Vagina (tissue), 2 donors: ENCODE measurements around the gene TAS1R3. TPM values are rescaled to one million over a fixed set of nuclear protein-coding genes. Genes with fewer than 3 reads are reported as not detected.
A peak's percentile ranks its signal among the peaks of the same experiment; 100 is the strongest.

Source experiments
- DNase-seq, 2 donors: peaks; one replicate each; pipeline ENCODE4 v3.0.0-alpha.2; 2017; ENCODE audit errors: extremely low spot score in 2 of 2
- H3K27ac ChIP-seq: fragments of 200-600 bp; sonication (generic); one replicate; pipeline ENCODE4 v1.5.1; 2019
- H3K27me3 ChIP-seq: fragments of 200-600 bp; sonication (generic); one replicate; pipeline ENCODE4 v1.5.1; 2019
- H3K36me3 ChIP-seq, 2 donors: fragments of 200-600 bp; sonication (generic); one replicate each; pipeline ENCODE4 v1.5.1; 2017 to 2019
- H3K4me1 ChIP-seq: fragments of 200-600 bp; sonication (generic); one replicate; pipeline ENCODE4 v1.5.1; 2019
- H3K4me3 ChIP-seq, 2 donors: fragments of 200-600 bp; sonication (generic); 1 replicate in 1 of 2; 2 replicates in 1 of 2; pipeline ENCODE4 v1.5.1; 2016 to 2019
- H3K9me3 ChIP-seq: fragments of 200-600 bp; sonication (generic); one replicate; pipeline ENCODE4 v1.5.1; 2019
- POLR2A ChIP-seq, 2 donors: fragments of 450-650 bp; IDR thresholded peaks; one replicate each; pipeline ENCODE4 v1.6.1; 2017; ENCODE audit warnings: antibody characterized with exemption in 2 of 2, mild to moderate bottlenecking in 2 of 2, moderate library complexity in 2 of 2
- POLR2AphosphoS5 ChIP-seq, 2 donors: sonication (generic); formaldehyde crosslinking; IDR thresholded peaks; one replicate each; pipeline ENCODE4 v1.9.0; 2017; ENCODE audit warnings: antibody characterized with exemption in 2 of 2, mild to moderate bottlenecking in 2 of 2, low read depth in 1 of 2; ENCODE audit not compliant: insufficient read depth in 1 of 2
- intact Hi-C: fragments of 100-400 bp; cut with DNase I; formaldehyde crosslinking; loops from one replicate; pipeline ENCODE4 v1.15.1; 2023
- total RNA-seq: library from RNA; depleted of rRNA; stranded (reverse); fragments of >200 nt; gene quantifications from one replicate; pipeline ENCODE4 v1.2.3, GENCODE V29; 2016
- TF ChIP-seq, protein P1 (sequence below), 3 experiments: fragments of 450-650 bp in 2 of 3; fragments of 200-600 bp in 1 of 3; sonication (generic) in 1 of 3; IDR thresholded peaks; one replicate each; pipeline ENCODE4 v1.5.1; 2017 to 2019; ENCODE audit warnings: antibody characterized with exemption in 3 of 3, mild to moderate bottlenecking in 2 of 3, moderate library complexity in 2 of 3

The TAS1R3 gene
- total RNA-seq, 1 donor from 2014 or later = 0.74 TPM

DNA sequence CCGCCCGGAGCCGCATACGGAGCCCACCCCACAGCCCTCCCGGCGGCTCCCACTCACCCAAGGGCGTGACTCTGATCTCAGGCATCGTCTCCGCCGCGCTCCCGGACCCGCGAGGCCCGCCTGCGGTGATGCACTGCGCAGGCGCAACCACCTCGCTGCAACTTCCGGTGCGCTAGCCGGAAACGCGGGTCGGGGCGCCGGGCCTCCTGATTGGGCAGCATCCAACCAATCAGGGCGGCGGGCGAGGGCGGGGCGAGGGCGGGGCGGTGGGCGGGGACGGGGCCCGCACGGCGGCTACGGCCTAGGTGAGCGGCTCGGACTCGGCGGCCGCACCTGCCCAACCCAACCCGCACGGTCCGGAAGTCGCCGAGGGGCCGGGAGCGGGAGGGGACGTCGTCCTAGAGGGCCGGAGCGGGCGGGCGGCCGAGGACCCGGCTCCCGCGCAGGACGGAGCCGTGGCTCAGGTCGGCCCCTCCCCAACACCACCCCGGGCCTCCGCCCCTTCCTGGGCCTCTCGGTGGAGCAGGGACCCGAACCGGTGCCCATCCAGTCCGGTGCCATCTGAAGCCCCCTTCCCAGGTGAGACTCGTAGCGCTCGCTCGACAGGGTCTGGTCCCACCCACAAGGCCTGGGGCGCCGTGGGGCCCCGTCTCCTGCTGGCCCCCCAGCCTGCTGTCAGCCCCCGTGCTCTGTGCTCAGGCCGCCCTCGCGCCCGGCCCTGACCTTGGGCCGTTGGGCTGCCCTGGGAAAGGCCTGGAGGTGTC is 6.4 kb upstream of the TAS1R3 start, which contains the start of the genes CPTP and INTS11:
Gene CPTP (plus strand): TSS at position 279 of the 764 bp plus-strand sequence. CDS start 2,109 bp downstream, outside the sequence.
Gene INTS11 (minus strand): TSS at position 137 of the 764 bp plus-strand sequence. CDS start 52 bp downstream, at position 85.
- Histone ChIP-seq H3K27ac (peak within 1 kb of the TSS; percentile 86), H3K4me1 (peaks cover 57% of the 10 kb centered on the region), H3K9me3 (no peaks in the 10 kb centered on the region), H3K36me3 (peaks cover 0 to 24% of the 10 kb centered on the region in 2 donors), H3K4me3 (peak within 1 kb of the TSS; percentile 83 to 97), H3K27me3 (no peaks in the 10 kb centered on the region)
- peak; percentile 84 to 87 for TF ChIP-seq POLR2AphosphoS5 (IDR thresholded peaks at IDR 0.05; ENCODE audit: insufficient read depth in 1 of 2, low read depth in 1 of 2)
- TF ChIP-seq, protein P1, sequence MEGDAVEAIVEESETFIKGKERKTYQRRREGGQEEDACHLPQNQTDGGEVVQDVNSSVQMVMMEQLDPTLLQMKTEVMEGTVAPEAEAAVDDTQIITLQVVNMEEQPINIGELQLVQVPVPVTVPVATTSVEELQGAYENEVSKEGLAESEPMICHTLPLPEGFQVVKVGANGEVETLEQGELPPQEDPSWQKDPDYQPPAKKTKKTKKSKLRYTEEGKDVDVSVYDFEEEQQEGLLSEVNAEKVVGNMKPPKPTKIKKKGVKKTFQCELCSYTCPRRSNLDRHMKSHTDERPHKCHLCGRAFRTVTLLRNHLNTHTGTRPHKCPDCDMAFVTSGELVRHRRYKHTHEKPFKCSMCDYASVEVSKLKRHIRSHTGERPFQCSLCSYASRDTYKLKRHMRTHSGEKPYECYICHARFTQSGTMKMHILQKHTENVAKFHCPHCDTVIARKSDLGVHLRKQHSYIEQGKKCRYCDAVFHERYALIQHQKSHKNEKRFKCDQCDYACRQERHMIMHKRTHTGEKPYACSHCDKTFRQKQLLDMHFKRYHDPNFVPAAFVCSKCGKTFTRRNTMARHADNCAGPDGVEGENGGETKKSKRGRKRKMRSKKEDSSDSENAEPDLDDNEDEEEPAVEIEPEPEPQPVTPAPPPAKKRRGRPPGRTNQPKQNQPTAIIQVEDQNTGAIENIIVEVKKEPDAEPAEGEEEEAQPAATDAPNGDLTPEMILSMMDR (IDR thresholded peaks at IDR 0.05) = no peak
- peak in 1 of 2 donors; percentile 0 for TF ChIP-seq POLR2A (IDR thresholded peaks at IDR 0.05)
- intact Hi-C loops = no loop called here
- DNase-seq = no peak

- no peaks in the 10 kb centered on the region for H3K27me3 ChIP-seq
- intact Hi-C loops = no loop called here
- no peak for DNase-seq
- H3K4me3 ChIP-seq = peak overlapping the region; percentile 83 to 97
- TF ChIP-seq, protein P1 (IDR thresholded peaks at IDR 0.05) = no peak
- TF ChIP-seq POLR2AphosphoS5 (IDR thresholded peaks at IDR 0.05; ENCODE audit: insufficient read depth in 1 of 2, low read depth in 1 of 2) (no peak), POLR2A (IDR thresholded peaks at IDR 0.05) (no peak)
- H3K36me3 ChIP-seq = peaks cover 0 to 16% of the 10 kb centered on the region in 2 donors
- H3K27ac ChIP-seq = peak overlapping the region; percentile 82
- no peaks in the 10 kb centered on the region for H3K9me3 ChIP-seq
- H3K4me1 ChIP-seq = peaks cover 59% of the 10 kb centered on the region
Measured at GRCh38 chr1:1325288-1326074, 5.6 kb upstream of the TAS1R3 start.

- Histone ChIP-seq H3K4me3 (peak overlapping the region; percentile 83 to 97), H3K4me1 (peaks cover 60% of the 10 kb centered on the region), H3K9me3 (no peaks in the 10 kb centered on the region), H3K27ac (peak overlapping the region; percentile 82), H3K36me3 (peaks cover 0 to 15% of the 10 kb centered on the region in 2 donors), H3K27me3 (no peaks in the 10 kb centered on the region)
- TF ChIP-seq POLR2A (IDR thresholded peaks at IDR 0.05) (no peak), POLR2AphosphoS5 (IDR thresholded peaks at IDR 0.05; ENCODE audit: insufficient read depth in 1 of 2, low read depth in 1 of 2) (no peak)
- TF ChIP-seq, protein P1 (IDR thresholded peaks at IDR 0.05) = no peak
- intact Hi-C loops = no loop called here
- DNase-seq = no peak
Measured at GRCh38 chr1:1326075-1326605, 4.9 kb upstream of the TAS1R3 start.

DNA sequence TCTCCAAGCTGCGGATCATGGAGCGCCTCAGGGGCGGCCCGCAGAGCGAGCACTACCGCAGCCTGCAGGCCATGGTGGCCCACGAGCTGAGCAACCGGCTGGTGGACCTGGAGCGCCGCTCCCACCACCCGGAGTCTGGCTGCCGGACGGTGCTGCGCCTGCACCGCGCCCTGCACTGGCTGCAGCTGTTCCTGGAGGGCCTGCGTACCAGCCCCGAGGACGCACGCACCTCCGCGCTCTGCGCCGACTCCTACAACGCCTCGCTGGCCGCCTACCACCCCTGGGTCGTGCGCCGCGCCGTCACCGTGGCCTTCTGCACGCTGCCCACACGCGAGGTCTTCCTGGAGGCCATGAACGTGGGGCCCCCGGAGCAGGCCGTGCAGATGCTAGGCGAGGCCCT is 3.8 kb upstream of the TAS1R3 start:
- Histone ChIP-seq H3K4me1 (peaks cover 54% of the 10 kb centered on the region), H3K27me3 (no peaks in the 10 kb centered on the region), H3K4me3 (no peak overlapping the region), H3K9me3 (no peaks in the 10 kb centered on the region), H3K36me3 (peaks cover 0 to 15% of the 10 kb centered on the region in 2 donors), H3K27ac (no peak overlapping the region)
- intact Hi-C loops = no loop called here
- no peak for DNase-seq
- no peak for TF ChIP-seq POLR2A (IDR thresholded peaks at IDR 0.05)
- TF ChIP-seq POLR2AphosphoS5 (IDR thresholded peaks at IDR 0.05; ENCODE audit: insufficient read depth in 1 of 2, low read depth in 1 of 2) = no peak
- TF ChIP-seq, protein P1 (IDR thresholded peaks at IDR 0.05) = no peak
